Putamen (tissue), 1 donor: Measurements from ENCODE around the gene PJA2.
"Not testable (repeated sequence)": the region's sequence is repeated elsewhere in the genome, so short reads cannot be mapped to it uniquely, and the experiment has no call there.

Source experiments
- DNase-seq: peaks from one replicate; pipeline ENCODE4 v3.0.0-alpha.2; 2016; ENCODE audit warnings: low spot score

The PJA2 gene

DNA sequence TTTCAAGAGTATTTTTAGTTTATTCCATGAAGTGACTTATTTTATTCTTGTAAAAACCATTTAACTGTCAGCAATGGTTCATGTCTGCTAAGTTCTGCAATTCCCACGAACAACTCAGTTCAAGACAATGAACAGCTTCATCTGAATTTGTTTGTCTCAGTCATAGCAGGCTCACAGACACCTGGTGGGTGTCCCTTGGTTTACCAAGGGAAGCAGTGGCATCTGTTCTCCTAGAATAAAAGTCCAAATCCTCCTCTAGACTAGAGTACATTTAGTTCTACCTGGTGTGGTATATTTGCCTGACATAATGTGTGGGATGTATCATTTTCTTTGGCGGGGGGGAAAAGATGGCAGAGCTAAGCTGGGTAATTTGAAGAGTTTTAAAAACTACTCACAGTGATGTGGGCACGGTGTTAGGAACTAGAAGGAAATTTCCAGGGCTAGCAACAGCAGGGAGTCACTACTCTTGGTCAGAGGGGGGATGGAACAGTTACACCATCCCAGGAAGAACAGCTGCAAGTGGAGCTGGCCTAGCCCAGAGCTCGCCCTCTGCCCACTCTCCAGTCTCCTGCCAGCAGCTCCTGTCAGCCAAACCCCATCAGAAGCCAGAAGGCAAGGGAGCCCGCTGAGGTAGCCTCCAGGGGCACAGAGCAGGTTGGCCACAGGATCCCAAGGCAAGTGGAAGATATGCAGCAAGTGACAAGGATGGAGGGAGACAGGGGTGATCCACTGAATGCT, 100.3 kb downstream of the PJA2 start:
- DNase-seq: peak; percentile 59

DNA sequence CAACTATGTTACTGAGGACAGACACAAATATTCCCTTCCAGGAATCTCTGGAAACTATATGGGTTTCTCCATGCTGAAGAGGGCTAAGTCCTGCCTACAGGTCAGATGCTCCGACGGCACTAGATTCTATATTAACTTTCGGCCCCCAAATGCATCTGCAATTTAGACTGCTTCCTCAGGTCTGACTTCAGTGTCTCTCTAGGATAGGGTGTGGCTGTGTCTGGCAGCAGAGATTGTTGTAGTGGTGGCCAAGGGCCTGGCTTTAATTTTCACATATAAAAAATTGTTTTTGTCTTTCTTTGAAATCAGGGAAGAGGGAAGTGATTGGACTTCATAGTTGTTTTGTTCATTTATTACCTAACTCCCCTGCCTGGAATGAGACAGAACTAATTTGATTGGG, 101.8 kb downstream of the PJA2 start:
- DNase-seq: no peak

DNA sequence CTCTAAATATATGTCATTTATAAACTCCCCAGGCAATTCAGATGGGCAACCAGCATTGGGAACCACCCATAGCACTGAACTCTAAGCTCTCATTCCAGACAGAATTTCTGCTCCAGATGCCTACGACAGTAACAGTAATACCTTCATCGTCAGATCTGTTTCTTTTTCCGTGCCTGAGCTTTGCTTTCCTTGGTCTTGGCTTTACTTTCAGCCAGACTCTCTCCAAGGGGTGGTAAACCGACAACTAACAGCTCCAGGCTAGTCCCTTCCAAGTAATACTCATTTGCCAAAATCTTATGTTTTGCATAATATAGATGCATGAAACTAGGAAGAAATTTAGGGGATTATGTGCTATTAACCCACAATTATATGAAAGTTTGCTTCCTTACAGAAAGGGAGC, 102.3 kb downstream of the PJA2 start:
- DNase-seq: no peak

DNA sequence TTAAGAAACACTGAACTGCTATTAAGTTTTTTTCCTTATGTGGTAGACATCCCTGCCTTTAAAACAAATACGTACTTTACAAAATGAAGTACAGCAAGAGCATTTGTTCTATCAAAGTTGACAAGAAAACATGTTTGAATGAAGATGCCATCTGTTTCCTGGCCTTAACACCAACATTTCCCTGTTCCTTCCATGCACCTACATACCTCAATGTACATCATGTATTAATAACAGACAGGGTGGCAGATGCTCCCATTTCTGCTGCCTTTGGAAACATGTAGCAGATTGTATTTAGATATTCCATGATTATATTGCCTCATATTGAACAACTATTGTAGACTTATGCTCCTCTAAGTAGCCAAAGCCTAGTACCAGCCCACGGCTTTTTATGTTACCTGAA, 104.4 kb downstream of the PJA2 start:
- DNase-seq: no peak

DNA sequence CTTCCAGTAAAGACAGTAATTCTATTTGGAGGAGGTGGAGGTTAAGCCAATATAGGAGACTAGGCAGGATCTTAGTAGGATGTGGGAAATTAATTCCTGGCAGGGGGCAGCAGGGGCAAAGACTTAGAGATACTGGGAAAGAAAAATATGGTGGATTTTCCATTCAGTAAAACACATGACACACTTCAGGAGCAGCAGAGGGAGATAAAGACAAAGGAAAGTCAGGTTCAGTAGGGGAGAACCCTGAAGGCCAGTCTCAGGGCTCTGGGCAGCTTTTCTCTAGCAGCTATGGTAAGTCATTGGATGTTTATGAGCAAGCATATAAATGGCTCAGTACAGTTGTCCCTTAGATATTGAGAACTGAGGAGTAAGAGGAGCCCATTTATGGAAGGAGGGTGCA, 105.5 kb downstream of the PJA2 start:
- no peak for DNase-seq

DNA sequence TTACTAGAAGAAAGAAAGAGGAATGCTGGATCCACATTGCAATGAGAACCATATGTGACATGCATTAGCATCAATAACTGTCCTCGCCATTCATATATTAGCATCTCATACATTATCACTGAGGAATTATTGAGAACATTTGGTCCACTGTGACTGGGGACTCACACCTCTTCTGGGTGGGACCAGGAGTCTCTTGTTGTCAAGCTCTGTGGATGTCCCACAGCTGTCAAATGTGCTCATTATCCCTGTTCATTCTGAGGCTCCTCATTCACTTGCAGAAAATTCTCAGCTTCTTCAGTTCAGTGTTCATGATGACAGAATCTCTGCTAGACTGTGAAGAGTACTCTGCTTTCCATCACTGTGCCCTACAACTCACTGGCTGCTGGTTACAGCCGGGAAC, 109.4 kb downstream of the PJA2 start:
- no peak for DNase-seq

DNA sequence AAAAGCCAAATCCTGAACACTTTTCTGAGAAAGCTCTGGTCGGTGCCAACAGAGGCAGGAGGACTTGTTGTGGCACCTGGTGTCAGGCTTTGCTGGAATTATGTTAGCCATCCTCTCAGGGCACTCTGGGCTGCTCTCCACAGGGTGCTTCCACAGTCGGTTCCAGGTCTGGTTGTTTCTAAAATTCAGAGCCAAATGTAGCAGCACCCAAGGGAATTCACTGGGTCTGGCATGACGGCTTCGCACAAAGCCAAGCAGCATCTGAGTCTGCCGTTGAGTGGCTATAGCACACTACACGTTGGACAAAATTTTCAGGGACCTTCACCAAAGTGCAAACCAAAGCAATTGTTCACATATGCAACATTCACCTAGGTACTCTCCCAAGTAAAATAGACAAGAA, 110.2 kb downstream of the PJA2 start:
- DNase-seq: no peak

DNA sequence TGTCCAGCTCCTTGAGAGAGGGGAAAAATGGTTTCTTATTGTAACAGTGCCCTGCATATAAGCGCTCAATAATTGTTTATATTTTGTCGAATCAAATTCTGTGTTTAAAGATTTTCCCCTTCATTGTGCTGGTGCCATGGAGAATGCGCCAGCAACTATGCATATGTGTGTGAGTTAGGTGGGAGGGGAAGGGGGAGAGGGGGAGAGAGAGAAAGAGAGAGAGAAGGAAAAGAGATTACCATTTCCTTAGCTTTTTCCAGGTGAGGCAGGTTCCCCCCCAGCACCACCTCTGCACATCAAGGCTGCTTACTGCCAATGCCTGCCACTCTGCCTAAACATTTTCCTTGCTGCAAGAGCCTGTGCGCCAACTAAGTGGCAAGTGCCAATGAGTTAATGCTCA, 111.0 kb downstream of the PJA2 start:
- no peak for DNase-seq

DNA sequence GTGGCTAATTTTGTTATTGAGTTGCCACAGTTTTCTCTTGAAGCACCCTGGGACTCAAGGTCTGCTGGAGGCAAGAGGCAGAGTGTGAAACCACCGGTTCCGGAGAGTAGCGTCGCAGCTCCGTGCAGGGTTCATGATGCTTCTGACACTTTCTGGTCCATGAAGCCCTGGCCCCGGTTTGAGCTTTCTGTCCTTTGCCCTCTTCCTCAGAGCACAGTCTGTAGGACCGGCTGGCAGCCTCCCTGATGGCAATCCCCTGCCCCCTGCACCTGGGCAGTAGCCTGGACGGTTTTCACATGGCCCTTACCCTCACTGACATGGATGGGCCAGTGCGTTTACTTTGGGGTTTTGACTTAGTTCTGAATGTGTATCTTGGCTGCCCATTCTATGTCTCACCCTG, 111.9 kb downstream of the PJA2 start:
- DNase-seq: no peak

DNA sequence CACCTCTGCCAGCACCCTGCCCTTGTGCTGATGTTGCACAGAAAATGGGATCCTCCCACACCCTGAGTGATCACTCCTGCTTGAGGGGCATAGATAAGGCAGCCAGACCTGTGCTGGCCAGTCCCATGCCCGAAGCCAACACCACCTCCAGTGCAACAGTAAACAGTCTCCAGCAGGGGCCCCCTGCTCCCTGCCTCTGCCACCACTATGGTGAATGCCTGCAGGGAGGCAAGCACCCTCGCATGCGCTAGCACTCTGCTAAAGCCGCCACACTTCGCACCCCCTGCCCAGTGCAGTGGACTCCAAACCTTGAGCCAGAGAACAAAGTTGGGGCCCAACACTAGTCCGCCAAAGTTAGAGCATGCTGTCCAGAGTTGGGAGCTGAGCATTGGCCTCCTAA, 118.7 kb downstream of the PJA2 start:
- no peak for DNase-seq

DNA sequence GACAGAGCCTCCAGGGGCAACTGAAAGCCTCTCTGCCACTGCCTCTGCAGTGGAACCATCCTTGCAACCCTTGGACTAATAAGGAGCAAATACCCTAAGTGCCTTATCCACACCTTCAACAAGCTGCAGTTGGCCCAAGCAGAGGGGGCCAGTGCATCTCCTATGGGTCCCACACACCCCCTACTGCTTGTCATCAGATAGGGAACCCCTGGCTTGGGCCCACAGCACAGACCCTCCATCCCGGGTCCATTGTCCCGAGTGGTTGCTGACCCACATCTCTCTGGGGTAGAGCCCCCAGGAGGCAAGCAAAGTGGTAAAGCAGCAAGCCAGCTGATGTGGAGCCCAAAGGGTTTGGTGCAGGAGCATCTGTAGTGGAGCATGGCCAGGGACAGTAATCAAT, 119.5 kb downstream of the PJA2 start:
- no peak for DNase-seq

DNA sequence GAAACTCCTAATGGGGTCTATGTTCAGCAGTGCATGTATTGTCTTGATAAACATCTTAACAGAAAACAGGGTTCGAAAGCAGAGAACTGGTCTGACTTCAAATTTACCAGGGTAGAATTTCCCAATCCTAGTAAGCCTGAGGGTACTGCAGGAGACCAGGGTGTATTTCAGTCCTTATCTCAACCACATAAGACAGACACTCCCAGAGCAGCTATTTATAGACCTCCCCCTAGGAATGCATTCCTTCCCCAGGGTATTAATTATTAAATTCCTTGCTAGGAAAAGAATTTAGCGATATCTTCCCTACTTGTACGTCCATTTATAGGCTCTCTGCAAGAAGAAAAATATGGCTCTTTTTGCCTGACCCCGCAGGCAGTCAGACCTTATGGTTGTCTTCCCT, 123.1 kb downstream of the PJA2 start:
- not testable (repeated sequence) for DNase-seq
